A549 treated with dexamethasone at 1 μM for 4 hours (cell line): Measurements from ENCODE around the gene IRF2. TPM values are rescaled to one million over a fixed set of nuclear protein-coding genes. Genes with fewer than 3 reads are reported as not detected.

Source experiments
- total RNA-seq: library from RNA; stranded (reverse); fragments of 200-300 nt; extraction: Qiagen RNA extraction; gene quantifications from 5 replicates; pipeline ENCODE4 v1.2.3, GENCODE V29; 2022

The IRF2 gene
- 8.4 to 10.1 TPM (median 9.0 TPM) in 5 replicates for total RNA-seq

DNA sequence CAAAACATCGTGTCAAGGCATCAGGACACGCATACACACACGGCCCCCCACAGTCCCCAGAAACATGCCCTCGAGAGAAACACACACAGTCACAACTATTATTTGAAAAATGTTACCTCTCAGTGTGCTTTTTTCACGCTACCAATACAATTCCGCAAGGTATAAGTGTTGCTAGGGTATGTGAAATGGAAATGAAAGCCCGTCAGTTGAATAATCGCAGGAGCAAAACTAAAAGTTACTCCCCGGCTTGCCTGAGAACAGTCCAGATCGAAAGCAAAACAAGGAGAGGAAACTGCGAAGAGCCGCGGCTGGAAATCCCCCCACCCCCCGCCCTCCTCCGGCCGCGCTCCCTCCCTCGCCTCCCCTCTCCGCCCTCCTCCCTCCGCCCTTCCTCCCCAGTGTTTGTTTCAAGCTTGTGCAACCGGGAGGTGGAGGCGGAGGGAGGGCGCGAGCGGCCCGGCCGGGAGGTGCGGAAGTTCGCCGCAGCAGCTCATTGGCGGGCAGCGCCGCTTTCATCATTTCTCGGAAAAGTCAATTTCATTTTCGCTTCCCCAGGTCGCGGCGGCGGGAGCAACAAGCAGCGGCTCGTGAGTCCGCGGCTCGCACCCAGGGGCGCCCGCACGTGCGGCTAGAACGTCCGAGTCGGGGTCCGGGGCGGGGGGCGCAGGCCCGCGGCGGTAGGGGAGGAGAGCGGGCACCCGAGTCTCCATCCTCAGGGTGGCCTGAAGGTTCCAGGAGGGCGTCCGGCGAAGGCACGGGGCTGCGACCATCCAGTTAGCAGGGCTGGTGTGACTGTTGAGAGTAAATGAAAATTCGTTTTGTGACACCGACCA lies at the start of gene IRF2:
Gene IRF2, minus strand, starts transcription at position 288 of the 833 bp plus-strand sequence. CDS start 45,486 bp downstream, outside the sequence.

Other genes with a start within 250 kb of the IRF2 start
- 23.5 to 24.7 TPM (median 23.9 TPM) in 5 replicates for gene CASP3, start 174.9 kb upstream of the IRF2 start, total RNA-seq
- 5.5 to 6.7 TPM (median 6.4 TPM) in 5 replicates for gene PRIMPOL, start 175.2 kb upstream of the IRF2 start, total RNA-seq